Measurements from ENCODE around the gene CNPY1.

DNA sequence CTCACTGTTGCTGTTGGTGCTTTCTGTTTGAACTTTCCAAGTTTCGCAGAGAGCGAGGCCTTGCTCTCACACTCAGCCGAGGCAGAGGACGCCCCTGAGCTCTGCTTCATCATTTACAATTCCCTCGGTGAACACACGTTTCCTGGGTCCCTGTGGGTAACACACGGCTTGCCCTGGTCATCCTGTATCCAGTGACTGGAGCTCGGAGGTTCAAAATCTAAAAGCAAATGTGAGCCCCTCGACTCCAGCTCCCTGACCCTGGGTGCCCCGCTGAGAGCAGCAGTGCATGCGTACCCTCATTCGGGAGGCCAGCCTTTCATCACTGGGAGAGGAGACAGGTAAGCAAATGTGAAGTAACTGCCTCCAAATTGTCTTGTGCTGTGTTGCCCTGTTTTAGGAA is 5.8 kb downstream of the CNPY1 start:
- TF ChIP-seq, protein P1, sequence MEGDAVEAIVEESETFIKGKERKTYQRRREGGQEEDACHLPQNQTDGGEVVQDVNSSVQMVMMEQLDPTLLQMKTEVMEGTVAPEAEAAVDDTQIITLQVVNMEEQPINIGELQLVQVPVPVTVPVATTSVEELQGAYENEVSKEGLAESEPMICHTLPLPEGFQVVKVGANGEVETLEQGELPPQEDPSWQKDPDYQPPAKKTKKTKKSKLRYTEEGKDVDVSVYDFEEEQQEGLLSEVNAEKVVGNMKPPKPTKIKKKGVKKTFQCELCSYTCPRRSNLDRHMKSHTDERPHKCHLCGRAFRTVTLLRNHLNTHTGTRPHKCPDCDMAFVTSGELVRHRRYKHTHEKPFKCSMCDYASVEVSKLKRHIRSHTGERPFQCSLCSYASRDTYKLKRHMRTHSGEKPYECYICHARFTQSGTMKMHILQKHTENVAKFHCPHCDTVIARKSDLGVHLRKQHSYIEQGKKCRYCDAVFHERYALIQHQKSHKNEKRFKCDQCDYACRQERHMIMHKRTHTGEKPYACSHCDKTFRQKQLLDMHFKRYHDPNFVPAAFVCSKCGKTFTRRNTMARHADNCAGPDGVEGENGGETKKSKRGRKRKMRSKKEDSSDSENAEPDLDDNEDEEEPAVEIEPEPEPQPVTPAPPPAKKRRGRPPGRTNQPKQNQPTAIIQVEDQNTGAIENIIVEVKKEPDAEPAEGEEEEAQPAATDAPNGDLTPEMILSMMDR (IDR thresholded peaks at IDR 0.05), result no peak
- TF ChIP-seq POLR2A (IDR thresholded peaks at IDR 0.05), result no peak

All from thyroid gland (tissue), 4 donors.